ENCODE results near the gene TRIM31. TPM values are rescaled to one million over a fixed set of nuclear protein-coding genes. Genes with fewer than 3 reads are reported as not detected.

Gene TRIM31
- total RNA-seq, 2 donors from 2014 or later, result 0.26 TPM; not detected in 1

DNA sequence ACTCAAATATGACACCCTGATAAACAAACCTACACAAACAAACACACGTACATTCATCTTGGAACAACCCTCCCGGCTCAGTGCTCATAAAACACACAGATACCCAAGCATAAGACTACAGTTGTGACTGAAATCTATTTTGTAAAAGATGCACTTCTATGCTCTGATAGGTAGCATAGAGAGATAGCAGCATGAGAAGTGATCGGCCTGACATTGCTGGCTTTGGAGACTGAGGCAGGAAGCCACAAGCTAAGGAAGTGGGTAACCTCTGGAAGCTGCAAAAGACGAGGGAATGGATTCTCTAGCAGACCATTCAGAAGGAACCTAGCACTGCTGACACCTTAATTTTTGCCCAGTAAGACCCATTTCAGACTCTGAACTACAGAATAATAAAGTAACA, 35.7 kb downstream of the TRIM31 start:
- Histone ChIP-seq H3K36me3 (replicated peaks in 1 of 2; ENCODE audit: insufficient read depth in 1 of 2, low read depth in 2 of 2) (no peaks in the 10 kb centered on the region), H3K4me3 (no peak overlapping the region), H3K27me3 (peaks cover 0 to 4% of the 10 kb centered on the region in 2 donors), H3K9me3 (no peaks in the 10 kb centered on the region), H3K27ac (no peak overlapping the region), H3K4me1 (peaks cover 26% of the 10 kb centered on the region)
- intact Hi-C loops (cut with DNase I), result no loop called here
- WGBS, 2 donors, result 39 to 49% methylated on average over 4 of the region's 4 CpGs
- TF ChIP-seq, protein P1, sequence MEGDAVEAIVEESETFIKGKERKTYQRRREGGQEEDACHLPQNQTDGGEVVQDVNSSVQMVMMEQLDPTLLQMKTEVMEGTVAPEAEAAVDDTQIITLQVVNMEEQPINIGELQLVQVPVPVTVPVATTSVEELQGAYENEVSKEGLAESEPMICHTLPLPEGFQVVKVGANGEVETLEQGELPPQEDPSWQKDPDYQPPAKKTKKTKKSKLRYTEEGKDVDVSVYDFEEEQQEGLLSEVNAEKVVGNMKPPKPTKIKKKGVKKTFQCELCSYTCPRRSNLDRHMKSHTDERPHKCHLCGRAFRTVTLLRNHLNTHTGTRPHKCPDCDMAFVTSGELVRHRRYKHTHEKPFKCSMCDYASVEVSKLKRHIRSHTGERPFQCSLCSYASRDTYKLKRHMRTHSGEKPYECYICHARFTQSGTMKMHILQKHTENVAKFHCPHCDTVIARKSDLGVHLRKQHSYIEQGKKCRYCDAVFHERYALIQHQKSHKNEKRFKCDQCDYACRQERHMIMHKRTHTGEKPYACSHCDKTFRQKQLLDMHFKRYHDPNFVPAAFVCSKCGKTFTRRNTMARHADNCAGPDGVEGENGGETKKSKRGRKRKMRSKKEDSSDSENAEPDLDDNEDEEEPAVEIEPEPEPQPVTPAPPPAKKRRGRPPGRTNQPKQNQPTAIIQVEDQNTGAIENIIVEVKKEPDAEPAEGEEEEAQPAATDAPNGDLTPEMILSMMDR (IDR thresholded peaks at IDR 0.05), result no peak
- no peak for TF ChIP-seq POLR2A (IDR thresholded peaks at IDR 0.05)
- ATAC-seq (no peak), DNase-seq (no peak)

DNA sequence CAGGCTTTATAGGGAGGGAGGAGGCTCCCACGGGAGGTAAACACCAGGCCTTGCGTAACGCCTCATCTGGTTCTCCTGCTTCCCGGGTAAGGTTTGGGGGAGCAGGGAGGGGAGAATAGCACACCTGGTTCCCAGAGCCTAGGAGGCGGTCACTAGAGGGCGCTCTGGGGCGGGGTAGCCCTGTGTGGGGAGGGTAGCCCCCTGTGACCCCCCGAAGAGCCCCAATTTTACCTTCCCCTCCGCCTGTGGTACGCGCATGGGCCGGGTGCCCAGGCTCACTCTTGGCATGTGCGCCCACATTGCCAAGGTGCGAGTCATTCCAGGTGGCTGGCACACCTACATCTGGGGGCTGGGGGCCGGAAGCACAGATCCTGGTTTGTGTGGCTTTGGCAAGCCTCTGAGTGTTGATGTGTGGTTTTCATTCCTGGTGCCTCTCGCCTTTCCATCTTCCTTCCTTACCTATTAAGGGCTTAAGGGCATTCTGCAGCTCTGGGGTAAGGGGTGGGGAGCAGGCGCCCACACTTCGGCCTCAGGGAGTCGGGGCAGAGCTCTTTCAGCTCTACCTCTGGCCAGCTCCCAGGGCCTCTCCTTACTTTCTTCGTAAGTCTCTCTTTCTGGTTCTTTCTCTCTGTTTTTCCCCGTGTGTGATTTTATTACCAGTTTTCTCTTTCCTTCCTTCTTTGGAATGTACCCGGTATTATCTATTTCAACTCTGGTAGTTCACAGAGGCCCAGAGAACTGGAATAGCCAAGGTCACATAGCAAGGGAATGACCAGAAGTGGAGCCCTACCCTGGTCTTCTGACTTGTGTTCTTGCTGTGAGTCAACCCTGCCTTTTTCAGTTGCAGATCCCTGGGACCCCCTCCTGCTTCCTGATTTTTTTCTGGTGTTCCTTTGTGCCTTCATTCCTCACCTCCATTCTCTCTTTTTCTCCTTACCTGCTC, 36.8 kb downstream of the TRIM31 start:
- Histone ChIP-seq H3K4me3 (no peak overlapping the region), H3K9me3 (no peaks in the 10 kb centered on the region), H3K4me1 (peaks cover 26% of the 10 kb centered on the region), H3K36me3 (replicated peaks in 1 of 2; ENCODE audit: insufficient read depth in 1 of 2, low read depth in 2 of 2) (no peaks in the 10 kb centered on the region), H3K27me3 (peaks cover 0 to 4% of the 10 kb centered on the region in 2 donors), H3K27ac (peak overlapping the region; percentile 6 to 73 (median 36))
- ATAC-seq (peak; percentile 85), DNase-seq (peak; percentile 63 to 86 (median 70))
- 29 to 30% methylated on average over 16 to 20 of the region's 22 CpGs for WGBS, 2 donors
- TF ChIP-seq, protein P1 (IDR thresholded peaks at IDR 0.05), result peak in 5 of 7 experiments; percentile 11 to 54 (median 35)
- TF ChIP-seq POLR2A (IDR thresholded peaks at IDR 0.05), result peak in 1 of 3 donors; percentile 1
- intact Hi-C loops (cut with DNase I), result no loop called here

DNA sequence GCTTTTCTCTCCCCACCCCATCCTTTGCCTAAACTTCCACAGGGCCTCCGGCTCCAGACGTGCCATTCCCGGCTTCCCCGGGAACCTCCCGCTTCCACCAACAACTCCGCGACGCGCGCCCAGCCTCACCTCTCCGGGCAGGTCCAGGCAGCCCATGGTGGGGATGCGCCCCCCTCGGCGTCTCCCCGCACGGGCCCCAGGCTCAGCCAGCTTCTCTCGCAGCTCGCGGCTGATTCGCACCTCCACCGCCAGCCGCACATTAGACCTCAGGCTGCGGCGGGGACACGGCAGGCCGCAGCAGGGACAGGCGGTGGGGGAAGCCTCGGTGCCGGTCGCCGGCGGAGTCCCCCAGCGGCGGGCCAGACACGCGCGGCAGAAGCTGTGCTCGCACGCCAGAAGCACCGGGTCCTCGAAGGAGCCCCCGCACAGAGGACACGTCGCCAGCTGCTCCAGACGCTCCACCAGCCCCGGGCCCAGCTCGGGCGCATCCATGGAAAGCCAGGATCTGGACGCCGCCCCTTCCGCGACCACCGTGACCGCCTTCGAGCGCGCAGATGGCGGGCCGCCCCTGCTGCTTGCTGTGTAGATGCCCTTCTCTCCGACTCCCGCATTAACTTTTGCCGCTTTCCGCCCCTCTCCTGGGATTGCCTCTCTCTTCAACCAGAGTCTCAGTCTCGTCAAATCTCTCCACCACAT, 37.6 kb downstream of the TRIM31 start, which contains the start of gene RNF39:
RNF39 (minus strand) TSS at position 676 of the 696 bp plus-strand sequence; CDS start at position 492, 184 bp downstream.
- H3K27me3 ChIP-seq, result peaks cover 0 to 4% of the 10 kb centered on the region in 2 donors
- 2 to 4% methylated on average over 28 to 63 of the region's 64 CpGs for WGBS, 2 donors
- DNase-seq (peak in 1 of 4 donors; percentile 17), ATAC-seq (peak; percentile 18)
- intact Hi-C loops (cut with DNase I), result no loop called here
- H3K4me1 ChIP-seq, result peaks cover 26% of the 10 kb centered on the region
- peak within 1 kb of the TSS; percentile 17 to 73 (median 46) for H3K27ac ChIP-seq
- TF ChIP-seq POLR2A (IDR thresholded peaks at IDR 0.05), result peak; percentile 33 to 53 (median 45)
- TF ChIP-seq, protein P1 (IDR thresholded peaks at IDR 0.05), result no peak
- peak within 1 kb of the TSS in 1 of 2 donors; percentile 8 for H3K4me3 ChIP-seq
- H3K9me3 ChIP-seq, result no peaks in the 10 kb centered on the region
- no peaks in the 10 kb centered on the region for H3K36me3 ChIP-seq (replicated peaks in 1 of 2; ENCODE audit: insufficient read depth in 1 of 2, low read depth in 2 of 2)

DNA sequence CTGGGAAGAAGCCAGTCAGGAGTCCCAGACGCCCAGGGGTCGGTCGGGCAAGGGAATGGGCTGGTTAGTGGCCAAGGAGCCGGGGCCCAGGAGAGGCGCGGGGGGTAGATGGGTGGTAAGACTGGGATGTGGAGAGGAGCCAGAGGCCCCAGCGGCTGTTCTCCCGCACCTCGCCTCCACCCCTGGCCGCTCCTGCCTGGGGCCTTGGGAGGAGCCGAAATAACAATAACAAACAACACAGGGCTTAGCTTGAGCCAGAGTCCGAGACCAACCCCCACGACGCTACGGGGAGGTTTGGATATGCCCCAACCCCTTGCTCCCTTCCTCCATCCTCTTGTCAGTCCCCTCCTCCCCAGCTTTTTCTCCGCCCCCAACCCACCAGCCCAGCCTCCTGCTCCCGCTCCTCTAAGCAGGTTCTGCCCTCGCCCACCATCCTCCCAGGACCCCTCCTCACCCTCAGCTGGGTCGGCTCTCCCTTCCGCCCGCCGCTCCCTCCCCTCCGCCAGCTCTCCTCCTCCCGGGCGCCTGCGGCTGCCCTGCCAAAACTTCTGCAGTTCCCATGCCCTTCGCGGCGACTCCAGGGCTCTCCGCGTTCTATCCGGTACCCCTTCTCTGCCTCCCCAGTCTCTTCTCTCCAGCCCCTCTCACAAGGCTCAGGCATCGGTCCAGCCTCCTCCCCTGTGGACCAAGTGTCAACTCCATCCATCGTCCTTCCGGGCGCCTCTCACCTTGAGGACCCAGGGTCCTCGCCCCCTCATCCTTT, 38.4 kb downstream of the TRIM31 start:
- Histone ChIP-seq H3K9me3 (no peaks in the 10 kb centered on the region), H3K27ac (peak overlapping the region in 1 of 4 donors; percentile 35)
- 5 to 7% methylated on average over 33 to 37 of the region's 37 CpGs for WGBS, 2 donors

More for the DNA sequence above, 38.4 kb downstream of the TRIM31 start:
- H3K4me1 ChIP-seq, result peaks cover 26% of the 10 kb centered on the region
- ATAC-seq (no peak), DNase-seq (no peak)
- peaks cover 0 to 2% of the 10 kb centered on the region in 2 donors for H3K36me3 ChIP-seq (replicated peaks in 1 of 2; ENCODE audit: insufficient read depth in 1 of 2, low read depth in 2 of 2)
- no peak for TF ChIP-seq POLR2A (IDR thresholded peaks at IDR 0.05)
- TF ChIP-seq, protein P1 (IDR thresholded peaks at IDR 0.05), result no peak
- H3K4me3 ChIP-seq, result no peak overlapping the region
- H3K27me3 ChIP-seq, result peaks cover 0 to 4% of the 10 kb centered on the region in 2 donors
- intact Hi-C loops (cut with DNase I), result no loop called here

Measured in body of pancreas (tissue), 4 donors.